H9 (cell line): ENCODE measurements around the gene ALG14. TPM values are rescaled to one million over a fixed set of nuclear protein-coding genes. Genes with fewer than 3 reads are reported as not detected.

Experiments
- DNase-seq: peaks from one replicate; pipeline ENCODE4 v3.0.0-alpha.2; 2017
- H2AFZ ChIP-seq: one replicate; pipeline ENCODE4 v1.6.1; 2013; ENCODE audit warnings: mild to moderate bottlenecking, low read length, control low read depth, moderate library complexity
- H2AK5ac ChIP-seq: 2 replicates; pipeline ENCODE4 v1.6.1; 2013; ENCODE audit warnings: low read length, control low read depth, mixed read lengths; ENCODE audit not compliant: insufficient read length
- H2BK120ac ChIP-seq: one replicate; pipeline ENCODE4 v1.6.1; 2013; ENCODE audit warnings: low read depth, mild to moderate bottlenecking, low read length, control low read depth, inconsistent platforms; ENCODE audit not compliant: poor library complexity, severe bottlenecking
- H2BK12ac ChIP-seq: 2 replicates; pipeline ENCODE4 v1.6.1; 2013; ENCODE audit warnings: low read length, control low read depth, mixed read lengths, low read depth; ENCODE audit not compliant: insufficient read length
- H2BK15ac ChIP-seq: 2 replicates; pipeline ENCODE4 v1.6.1; 2013; ENCODE audit warnings: low read depth, low read length, control low read depth
- H2BK20ac ChIP-seq: one replicate; pipeline ENCODE4 v1.6.1; 2013; ENCODE audit warnings: low read depth, mild to moderate bottlenecking, low read length, control low read depth, inconsistent platforms; ENCODE audit not compliant: poor library complexity, severe bottlenecking
- H2BK5ac ChIP-seq: 2 replicates; pipeline ENCODE4 v1.6.1; 2013; ENCODE audit warnings: low read length, control low read depth, mixed read lengths; ENCODE audit not compliant: insufficient read length
- H3K14ac ChIP-seq: 2 replicates; pipeline ENCODE4 v1.6.1; 2013; ENCODE audit warnings: low read length, control low read depth; ENCODE audit not compliant: insufficient read depth
- H3K18ac ChIP-seq: 2 replicates; pipeline ENCODE4 v1.6.1; 2013; ENCODE audit warnings: low read depth, mild to moderate bottlenecking, mixed read lengths, low read length, control low read depth; ENCODE audit not compliant: insufficient read length
- H3K23ac ChIP-seq: 2 replicates; pipeline ENCODE4 v1.6.1; 2013; ENCODE audit warnings: low read length, control low read depth, mixed read lengths, low read depth; ENCODE audit not compliant: insufficient read length
- H3K23me2 ChIP-seq: 2 replicates; pipeline ENCODE4 v1.6.1; 2013; ENCODE audit warnings: low read depth, mild to moderate bottlenecking, mixed read lengths, low read length, control low read depth; ENCODE audit not compliant: insufficient read length, poor library complexity, severe bottlenecking
- H3K27ac ChIP-seq: 2 replicates; pipeline ENCODE4 v1.5.1; 2013; ENCODE audit warnings: low read length, control low read depth, mixed read lengths, low read depth; ENCODE audit not compliant: insufficient read length
- H3K27me3 ChIP-seq: 2 replicates; pipeline ENCODE4 v1.6.1; 2013; ENCODE audit warnings: low read length, control low read depth, inconsistent platforms; ENCODE audit not compliant: insufficient read depth
- H3K4ac ChIP-seq: 2 replicates; pipeline ENCODE4 v1.6.1; 2013; ENCODE audit warnings: low read depth, mild to moderate bottlenecking, control low read depth, inconsistent platforms, low read length, moderate library complexity
- H3K4me1 ChIP-seq: 2 replicates; pipeline ENCODE4 v1.6.1; 2013; ENCODE audit warnings: low read length, control low read depth, inconsistent platforms; ENCODE audit not compliant: insufficient read depth
- H3K4me2 ChIP-seq: 2 replicates; pipeline ENCODE4 v1.6.1; 2013; ENCODE audit warnings: low read length, control low read depth, mixed read lengths; ENCODE audit not compliant: insufficient read length, insufficient read depth
- H3K56ac ChIP-seq: 2 replicates; pipeline ENCODE4 v1.6.1; 2013; ENCODE audit warnings: low read depth, mild to moderate bottlenecking, mixed read lengths, low read length, control low read depth; ENCODE audit not compliant: insufficient read length
- H3K79me1 ChIP-seq: 2 replicates; pipeline ENCODE4 v1.6.1; 2013; ENCODE audit warnings: low read depth, mild to moderate bottlenecking, moderate library complexity, low read length, control low read depth, inconsistent platforms; ENCODE audit not compliant: insufficient read depth, poor library complexity, severe bottlenecking
- H3K79me2 ChIP-seq: 2 replicates; pipeline ENCODE4 v1.6.1; 2013; ENCODE audit warnings: low read length, control low read depth, inconsistent platforms; ENCODE audit not compliant: insufficient read depth
- H3K9ac ChIP-seq: 2 replicates; pipeline ENCODE4 v1.6.1; 2013; ENCODE audit warnings: low read length, control low read depth, mixed read lengths; ENCODE audit not compliant: insufficient read length; ENCODE audit errors: extremely low read depth
- H3K9me3 ChIP-seq: one replicate; pipeline ENCODE4 v1.6.1; 2013; ENCODE audit warnings: low read depth, low read length, inconsistent platforms; ENCODE audit not compliant: control insufficient read depth
- H3T11ph ChIP-seq: one replicate; pipeline ENCODE4 v1.6.1; 2013; ENCODE audit warnings: mild to moderate bottlenecking, low read length, control low read depth, inconsistent platforms
- H4K20me1 ChIP-seq: one replicate; pipeline ENCODE4 v1.6.1; 2013; ENCODE audit not compliant: control insufficient read depth, insufficient read length, insufficient read depth
- H4K5ac ChIP-seq: 2 replicates; pipeline ENCODE4 v1.6.1; 2013; ENCODE audit warnings: low read depth, mild to moderate bottlenecking, mixed read lengths, low read length, control low read depth; ENCODE audit not compliant: insufficient read length
- H4K8ac ChIP-seq: replicated peaks from 2 replicates; pipeline ENCODE4 v1.6.1; 2013; ENCODE audit warnings: low read length, control low read depth, mixed read lengths, low read depth; ENCODE audit not compliant: insufficient read length
- H4K91ac ChIP-seq: 2 replicates; pipeline ENCODE4 v1.6.1; 2013; ENCODE audit warnings: low read depth, mild to moderate bottlenecking, moderate library complexity, mixed read lengths, low read length, control low read depth; ENCODE audit not compliant: insufficient read length
- H3K27ac Mint-ChIP-seq, 3 experiments: 2 replicates in 2 of 3; 3 replicates in 1 of 3; pipeline ENCODE4 v1.8.0; 2020 to 2021; ENCODE audit warnings: mixed read lengths in 3 of 3, mild to moderate bottlenecking in 1 of 3, moderate library complexity in 1 of 3
- H3K27me3 Mint-ChIP-seq: 2 replicates; pipeline ENCODE4 v1.8.0; 2021; ENCODE audit warnings: low read depth, mild to moderate bottlenecking, moderate library complexity, mixed read lengths
- H3K36me3 Mint-ChIP-seq, 3 experiments: 2 replicates in 2 of 3; 3 replicates in 1 of 3; pipeline ENCODE4 v1.8.0; 2020 to 2021; ENCODE audit warnings: low read depth in 3 of 3, mixed read lengths in 3 of 3; ENCODE audit not compliant: insufficient read depth in 1 of 3
- H3K4me1 Mint-ChIP-seq, 2 experiments: 2 replicates each; pipeline ENCODE4 v1.8.0; 2020; ENCODE audit warnings: mixed read lengths in 2 of 2
- H3K4me3 Mint-ChIP-seq, 2 experiments: 2 replicates in 1 of 2; 3 replicates in 1 of 2; pipeline ENCODE4 v1.8.0; 2020 to 2021; ENCODE audit warnings: mild to moderate bottlenecking in 2 of 2, mixed read lengths in 2 of 2, moderate library complexity in 1 of 2
- H3K9me3 Mint-ChIP-seq, 2 experiments: 2 replicates in 1 of 2; 3 replicates in 1 of 2; pipeline ENCODE4 v1.8.0; 2020; ENCODE audit warnings: mild to moderate bottlenecking in 2 of 2, mixed read lengths in 2 of 2, moderate library complexity in 1 of 2
- CTCF ChIP-seq: fragments of 200-600 bp; sonication (generic); conservative IDR thresholded peaks from 3 replicates; pipeline ENCODE4 v1.8.0; 2021; ENCODE audit warnings: antibody characterized with exemption, mild to moderate bottlenecking
- WGBS: extraction: QIAGEN DNeasy Blood & Tissue Kit; methylation state at CpG from one replicate; pipeline ENCODE4 v1.1.7; 2013; ENCODE audit warnings: missing lambda C conversion rate, low lambda C conversion rate, mixed read lengths; ENCODE audit not compliant: insufficient read length; ENCODE audit errors: extremely low coverage; 5-methylcytosine and 5-hydroxymethylcytosine counted together
- total RNA-seq: library from RNA; stranded (reverse); gene quantifications from 2 replicates; pipeline ENCODE4 v1.2.1, GENCODE V29; 2021

Gene ALG14
- total RNA-seq, 1 experiment from 2014 or later: 2.5 TPM

GRCh38 chr1:95013950-95014574 is 58.7 kb downstream of the ALG14 start:
- no CpG with 5 or more reads among the region's 2 CpGs for WGBS
- no peak overlapping the region for H3K27ac Mint-ChIP-seq
- no peak for TF ChIP-seq CTCF

More at GRCh38 chr1:95013950-95014574, 58.7 kb downstream of the ALG14 start:
- Histone ChIP-seq H3K23me2 (no peaks in the 10 kb centered on the region), H3K14ac (no peak overlapping the region), H3K79me1 (no peaks in the 10 kb centered on the region), H2BK20ac (no peak overlapping the region), H2BK12ac (no peak overlapping the region), H2AFZ (no peak overlapping the region), H4K5ac (no peak overlapping the region), H2BK5ac (no peak overlapping the region), H2BK15ac (no peak overlapping the region), H3K4me2 (no peak overlapping the region), H3K27ac (no peak overlapping the region), H3T11ph (no peak overlapping the region), H2AK5ac (no peak overlapping the region), H3K27me3 (no peaks in the 10 kb centered on the region), H4K91ac (no peak overlapping the region), H4K20me1 (no peaks in the 10 kb centered on the region), H3K4ac (no peak overlapping the region), H2BK120ac (no peak overlapping the region), H3K23ac (no peak overlapping the region), H3K18ac (no peak overlapping the region), H3K9me3 (no peaks in the 10 kb centered on the region), H3K4me1 (no peaks in the 10 kb centered on the region), H3K9ac (no peak overlapping the region), H3K56ac (no peak overlapping the region), H3K79me2 (no peaks in the 10 kb centered on the region), H4K8ac (no peak overlapping the region)
- Mint-ChIP-seq H3K36me3 (no peaks in the 10 kb centered on the region), H3K27me3 (no peaks in the 10 kb centered on the region), H3K4me3 (no peak overlapping the region), H3K9me3 (no peaks in the 10 kb centered on the region), H3K4me1 (peaks cover 8 to 10% of the 10 kb centered on the region in 2 experiments; a peak in 2 of 4 replicates)
- no peak for DNase-seq
